GM12878 (cell line): Measurements from ENCODE around the gene LEPR. TPM values are rescaled to one million over a fixed set of nuclear protein-coding genes. Genes with fewer than 3 reads are reported as not detected.

ENCODE experiments used
- FOXM1 ChIP-seq: IDR thresholded peaks from 2 replicates; pipeline ENCODE4 v1.6.1; 2012; ENCODE audit warnings: low read depth, mild to moderate bottlenecking, inconsistent platforms, low read length, moderate library complexity
- HDGF ChIP-seq: fragments of 450-650 bp; IDR thresholded peaks from 2 replicates; pipeline ENCODE4 v1.6.1; 2016; ENCODE audit warnings: antibody characterized with exemption
- KLF5 ChIP-seq: fragments of 450-650 bp; IDR thresholded peaks from 2 replicates; pipeline ENCODE4 v1.6.1; 2014; ENCODE audit warnings: mild to moderate bottlenecking; ENCODE audit not compliant: partially characterized antibody
- NFXL1 ChIP-seq: fragments of 450-650 bp; IDR thresholded peaks from 2 replicates; pipeline ENCODE4 v1.6.1; 2017; ENCODE audit warnings: antibody characterized with exemption, mild to moderate bottlenecking, borderline replicate concordance
- NR2C2 ChIP-seq: IDR thresholded peaks from 2 replicates; pipeline ENCODE4 v1.6.1; 2011; ENCODE audit warnings: borderline replicate concordance, low read depth; ENCODE audit not compliant: control insufficient read depth, insufficient read length
- PAX8 ChIP-seq: fragments of 450-650 bp; IDR thresholded peaks from 2 replicates; pipeline ENCODE4 v1.6.1; 2017; ENCODE audit warnings: mild to moderate bottlenecking, moderate library complexity
- POLR2A ChIP-seq: IDR thresholded peaks from 2 replicates; pipeline ENCODE4 v1.6.1; 2011; ENCODE audit warnings: low read depth, mild to moderate bottlenecking, low read length
- RFX5 ChIP-seq: IDR thresholded peaks from 2 replicates; pipeline ENCODE4 v1.6.1; 2011; ENCODE audit warnings: low read depth, low read length, improper control_type of control experiment
- RUNX3 ChIP-seq: IDR thresholded peaks from 2 replicates; pipeline ENCODE4 v1.6.1; 2012; ENCODE audit warnings: low read length, inconsistent platforms
- STAT1 ChIP-seq: fragments of 450-650 bp; conservative IDR thresholded peaks from 2 replicates; pipeline ENCODE4 v1.6.1; 2014; ENCODE audit warnings: antibody characterized with exemption, mild to moderate bottlenecking
- polyA plus RNA-seq, 11 experiments: library from polyadenylated mRNA; depleted of rRNA in 4 of 11; unstranded in 6 of 11; stranded (reverse) in 5 of 11; fragments of >200 nt; fragmentation: Nextera tagmentation in 4 of 11; fragmentation: Illumina TruSeq in 1 of 11; extraction: Ambion mirVana in 4 of 11; extraction: Trizol in 1 of 11; gene quantifications; 1 replicate in 1 of 11; 2 replicates in 10 of 11; pipeline versions ENCODE4 v1.2.1 to v1.2.3, GENCODE V29; 2011 to 2016; ENCODE audit warnings: inconsistent platforms in 2 of 11, missing spikeins in 2 of 11, low read depth in 1 of 11
- total RNA-seq, 4 experiments: library from RNA; depleted of rRNA in 3 of 4; stranded (reverse); fragments of >200 nt in 3 of 4; fragmentation: Illumina TruSeq in 1 of 4; extraction: Trizol in 1 of 4; gene quantifications; 2 replicates each; pipeline versions ENCODE4 v1.2.1 to v1.2.3, GENCODE V29; 2013 to 2021
- TF ChIP-seq, protein P1 (sequence below): fragments of 450-650 bp; IDR thresholded peaks from 2 replicates; pipeline ENCODE4 v1.6.1; 2018; ENCODE audit warnings: mild to moderate bottlenecking, low read depth, moderate library complexity; ENCODE audit not compliant: partially characterized antibody
- TF ChIP-seq, protein P2 (sequence below): IDR thresholded peaks from 2 replicates; pipeline ENCODE4 v1.6.1; 2011; ENCODE audit warnings: low read depth, low read length, improper control_type of control experiment, borderline replicate concordance

The LEPR gene
- total and polyA plus RNA-seq, 10 of the 15 experiments (the other 5 are each of a cell fraction or from before 2014, with no cell fraction given) = 0.49 to 3.7 (median 1.2) TPM

DNA sequence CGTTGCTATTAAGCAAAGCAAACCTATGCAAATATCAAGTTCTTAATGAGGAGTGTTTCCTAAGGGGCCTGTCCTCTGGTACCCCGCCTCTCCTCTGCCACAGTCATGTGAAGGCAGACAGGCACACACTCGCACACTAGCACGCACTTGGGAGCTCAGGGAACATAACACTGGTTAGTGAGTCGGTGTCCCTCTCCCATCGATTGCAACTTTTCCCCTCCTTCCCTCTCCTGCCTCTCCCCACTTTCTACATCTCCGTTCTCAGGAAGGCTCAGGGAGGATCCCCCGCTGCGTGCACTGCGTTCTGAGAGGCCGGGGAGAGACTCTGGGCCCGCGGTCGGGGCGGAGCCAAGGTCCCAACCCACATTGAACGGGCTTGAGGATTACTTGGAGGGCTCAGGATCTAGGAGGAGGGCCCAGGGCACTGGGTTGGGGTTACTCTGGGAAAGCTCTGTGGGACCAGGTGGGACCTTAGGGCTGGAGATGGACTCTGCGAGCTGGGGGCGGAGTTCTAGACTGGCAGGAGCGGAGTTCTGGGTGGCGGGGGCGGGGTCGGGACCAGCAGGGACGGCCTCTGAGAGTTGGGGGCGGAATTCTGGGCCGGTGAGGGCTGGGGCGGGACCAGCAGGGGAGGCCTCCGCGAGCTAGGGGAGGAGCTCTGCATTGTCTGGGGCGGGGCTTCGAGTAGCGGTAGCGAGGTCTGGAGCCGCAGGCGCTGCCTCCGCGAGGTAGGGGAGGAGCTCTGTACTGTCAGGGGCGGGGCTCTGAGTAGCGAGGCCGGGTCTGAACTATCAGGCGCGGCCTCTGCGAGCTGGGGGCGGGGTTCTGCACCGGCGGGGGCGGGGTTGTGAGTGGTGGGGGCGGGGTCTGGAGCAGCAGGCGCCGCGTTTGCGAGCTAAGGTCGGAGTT is 533 bp upstream of the LEPR start (continued):
- TF ChIP-seq STAT1 (0 out of 2 replicates have a peak, but pooled peaks have one; percentile 22), HDGF (peak; percentile 93), NR2C2 (no peak), POLR2A (peak; percentile 71), RFX5 (no peak), KLF5 (no peak), RUNX3 (no peak), NFXL1 (no peak), PAX8 (no peak), FOXM1 (no peak)
- TF ChIP-seq, protein P1, sequence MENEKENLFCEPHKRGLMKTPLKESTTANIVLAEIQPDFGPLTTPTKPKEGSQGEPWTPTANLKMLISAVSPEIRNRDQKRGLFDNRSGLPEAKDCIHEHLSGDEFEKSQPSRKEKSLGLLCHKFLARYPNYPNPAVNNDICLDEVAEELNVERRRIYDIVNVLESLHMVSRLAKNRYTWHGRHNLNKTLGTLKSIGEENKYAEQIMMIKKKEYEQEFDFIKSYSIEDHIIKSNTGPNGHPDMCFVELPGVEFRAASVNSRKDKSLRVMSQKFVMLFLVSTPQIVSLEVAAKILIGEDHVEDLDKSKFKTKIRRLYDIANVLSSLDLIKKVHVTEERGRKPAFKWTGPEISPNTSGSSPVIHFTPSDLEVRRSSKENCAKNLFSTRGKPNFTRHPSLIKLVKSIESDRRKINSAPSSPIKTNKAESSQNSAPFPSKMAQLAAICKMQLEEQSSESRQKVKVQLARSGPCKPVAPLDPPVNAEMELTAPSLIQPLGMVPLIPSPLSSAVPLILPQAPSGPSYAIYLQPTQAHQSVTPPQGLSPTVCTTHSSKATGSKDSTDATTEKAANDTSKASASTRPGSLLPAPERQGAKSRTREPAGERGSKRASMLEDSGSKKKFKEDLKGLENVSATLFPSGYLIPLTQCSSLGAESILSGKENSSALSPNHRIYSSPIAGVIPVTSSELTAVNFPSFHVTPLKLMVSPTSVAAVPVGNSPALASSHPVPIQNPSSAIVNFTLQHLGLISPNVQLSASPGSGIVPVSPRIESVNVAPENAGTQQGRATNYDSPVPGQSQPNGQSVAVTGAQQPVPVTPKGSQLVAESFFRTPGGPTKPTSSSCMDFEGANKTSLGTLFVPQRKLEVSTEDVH = no peak
- TF ChIP-seq, protein P2, sequence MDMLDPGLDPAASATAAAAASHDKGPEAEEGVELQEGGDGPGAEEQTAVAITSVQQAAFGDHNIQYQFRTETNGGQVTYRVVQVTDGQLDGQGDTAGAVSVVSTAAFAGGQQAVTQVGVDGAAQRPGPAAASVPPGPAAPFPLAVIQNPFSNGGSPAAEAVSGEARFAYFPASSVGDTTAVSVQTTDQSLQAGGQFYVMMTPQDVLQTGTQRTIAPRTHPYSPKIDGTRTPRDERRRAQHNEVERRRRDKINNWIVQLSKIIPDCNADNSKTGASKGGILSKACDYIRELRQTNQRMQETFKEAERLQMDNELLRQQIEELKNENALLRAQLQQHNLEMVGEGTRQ = peak; percentile 2; the same call in 1 of the 2 replicates
